Measurements from ENCODE around the gene BCL2A1. TPM values are rescaled to one million over a fixed set of nuclear protein-coding genes. Genes with fewer than 3 reads are reported as not detected.

The BCL2A1 gene
- total and polyA plus RNA-seq, 2 of the 4 experiments (the other 2 are of a cell fraction), result 2.3 to 4.5 TPM

- Histone ChIP-seq H3K27me3 (ENCODE audit: control insufficient read depth, insufficient read depth, low read length) (no peaks in the 10 kb centered on the region), H4K20me1 (ENCODE audit: insufficient read depth, low read length) (no peaks in the 10 kb centered on the region), H2AK9ac (replicated peaks; ENCODE audit: low read depth, low read length, poor library complexity) (no peak overlapping the region), H3K18ac (ENCODE audit: low read depth, low read length) (peak overlapping the region; percentile 56; the same call in 1 of the 2 replicates), H2BK5ac (ENCODE audit: low read depth, low read length, poor library complexity, severe bottlenecking) (no peak overlapping the region), H3K36me3 (ENCODE audit: control insufficient read depth, insufficient read depth, low read length) (no peaks in the 10 kb centered on the region), H3K79me1 (ENCODE audit: low read depth in 1 of 2, low read length in 2 of 2) (no peaks in the 10 kb centered on the region), H4K91ac (ENCODE audit: insufficient read depth, low read depth, low read length) (no peak overlapping the region), H2BK120ac (ENCODE audit: low read depth, low read length) (no peak overlapping the region), H4K8ac (ENCODE audit: low read depth in 2 of 2, low read length in 2 of 2) (no peak overlapping the region), H3K14ac (replicated peaks; ENCODE audit: low read depth, low read length) (no peak overlapping the region), H3K27ac (ENCODE audit: insufficient read depth, low read length) (no peak overlapping the region), H3K4me2 (ENCODE audit: low read depth, low read length) (no peak overlapping the region), H3K4me3 (ENCODE audit: insufficient read depth, low read depth, low read length) (no peak overlapping the region), H3K9me1 (ENCODE audit: insufficient read depth, low read length) (no peaks in the 10 kb centered on the region), H2AFZ (replicated peaks; ENCODE audit: low read length, poor library complexity) (no peak overlapping the region), H3K4me1 (ENCODE audit: control insufficient read depth, insufficient read depth, low read length) (peaks cover 9% of the 10 kb centered on the region), H2BK20ac (ENCODE audit: low read depth, low read length) (no peak overlapping the region), H2BK15ac (ENCODE audit: low read depth, low read length) (no peak overlapping the region), H4K5ac (ENCODE audit: low read depth, low read length) (no peak overlapping the region), H3K56ac (ENCODE audit: extremely low read depth, insufficient read depth, low read length) (no peak overlapping the region), H3K9me3 (ENCODE audit: control insufficient read depth, insufficient read depth, low read length) (no peaks in the 10 kb centered on the region), H3K4ac (ENCODE audit: low read depth, low read length) (no peak overlapping the region), H3K9ac (ENCODE audit: low read depth, low read length) (no peak overlapping the region), H2AK5ac (ENCODE audit: low read depth, low read length) (no peak overlapping the region), H3K23ac (ENCODE audit: low read depth, low read length) (peak overlapping the region; percentile 42; the same call in 1 of the 2 replicates)
- TF ChIP-seq CTCF (conservative IDR thresholded peaks at IDR 0.05; ENCODE audit: low read depth, low read length) (no peak), MXI1 (IDR thresholded peaks at IDR 0.05; ENCODE audit: borderline replicate concordance, low read depth, low read length) (no peak), RAD21 (IDR thresholded peaks at IDR 0.05; ENCODE audit: low read length) (no peak), FOS (IDR thresholded peaks at IDR 0.05; ENCODE audit: low read depth, low read length) (no peak), RFX5 (IDR thresholded peaks at IDR 0.05; ENCODE audit: low read depth, low read length) (no peak), CEBPB (IDR thresholded peaks at IDR 0.05; ENCODE audit: low read depth, low read length) (no peak), USF2 (IDR thresholded peaks at IDR 0.05; ENCODE audit: low read depth, low read length) (no peak), POLR2A (IDR thresholded peaks at IDR 0.05; ENCODE audit: low read depth, low read length) (no peak), ELK1 (IDR thresholded peaks at IDR 0.05; ENCODE audit: borderline replicate concordance, low read depth, low read length) (no peak), MAZ (IDR thresholded peaks at IDR 0.05; ENCODE audit: borderline replicate concordance, low read depth, low read length) (no peak), SMC3 (IDR thresholded peaks at IDR 0.05; ENCODE audit: low read depth, low read length) (no peak), RCOR1 (IDR thresholded peaks at IDR 0.05; ENCODE audit: insufficient replicate concordance, low read length) (no peak), NFE2L2 (IDR thresholded peaks at IDR 0.05; ENCODE audit: low read depth, low read length) (no peak), MAFK (IDR thresholded peaks at IDR 0.05; ENCODE audit: low read depth, low read length) (no peak), CHD1 (IDR thresholded peaks at IDR 0.05; ENCODE audit: low read depth, low read length) (no peak), BHLHE40 (IDR thresholded peaks at IDR 0.05; ENCODE audit: low read depth, low read length) (no peak)
- intact Hi-C loops (cut with micrococcal nuclease) (loop anchor here (5.0 kb wide), 1 partner anchor 55 kb away; no protein-coding TSS in a partner anchor), in situ Hi-C loops (cut with MboI; ENCODE audit: low sequenced_read_pairs) (loop anchor here (25.0 kb wide), 1 partner anchor 340 kb away; no protein-coding TSS in a partner anchor), dilution Hi-C loops (cut with HindIII; ENCODE audit: low sequenced_read_pairs, unreplicated experiment) (no loop called here)
- POLR2A ChIA-PET (ENCODE audit: unreplicated experiment), result no interaction called here
- DNase-seq, result peak; percentile 33
- no TSS peak for BruUV-seq (replicated peaks)
- ATAC-seq (ENCODE audit: low read depth), result no peak
- CTCF ChIA-PET, result no interaction called here
- WGBS, 2 experiments (ENCODE audit: extremely low coverage in 2 of 2, insufficient read length in 1 of 2), result 90% methylated on average over 2 of the region's 9 CpGs; no CpG with 5 or more reads in 1 of the 2 experiments
These were observed 6.5 kb upstream of the BCL2A1 start for GRCh38 chr15:79977431-79978054.

Measured in IMR-90 (cell line).